HG03520 (cell line): ENCODE measurements around the gene RASGRF2.
A peak's percentile ranks its signal among the peaks of the same experiment; 100 is the strongest.

Experiments
- ATAC-seq: cut with Tn5 transposase; IDR thresholded peaks from one replicate; pipeline ENCODE4 v1.9.1; 2021; ENCODE audit warnings: mild to moderate bottlenecking, moderate library complexity; ENCODE audit not compliant: unreplicated experiment

RASGRF2 gene

GRCh38 chr5:81165493-81166119 lies 205.4 kb downstream of the RASGRF2 start:
- peak; percentile 47 for ATAC-seq

GRCh38 chr5:81166430-81166829 lies 206.3 kb downstream of the RASGRF2 start:
- no peak for ATAC-seq

GRCh38 chr5:81167078-81167477 lies 206.9 kb downstream of the RASGRF2 start:
- no peak for ATAC-seq

GRCh38 chr5:81167544-81167943 lies 207.4 kb downstream of the RASGRF2 start:
- ATAC-seq = no peak

GRCh38 chr5:81169924-81170323 lies 209.8 kb downstream of the RASGRF2 start:
- no peak for ATAC-seq

- no peak for ATAC-seq
Measured at GRCh38 chr5:81171769-81172168, 211.6 kb downstream of the RASGRF2 start.

- no peak for ATAC-seq
Measured at GRCh38 chr5:81172710-81173109, 212.5 kb downstream of the RASGRF2 start.

- ATAC-seq = no peak
Measured at GRCh38 chr5:81177061-81177460, 216.9 kb downstream of the RASGRF2 start.

GRCh38 chr5:81179959-81180358 lies 219.8 kb downstream of the RASGRF2 start:
- no peak for ATAC-seq

GRCh38 chr5:81180780-81181460 lies 220.8 kb downstream of the RASGRF2 start:
- no peak for ATAC-seq

- no peak for ATAC-seq
Measured at GRCh38 chr5:81181576-81182316, 221.6 kb downstream of the RASGRF2 start.

GRCh38 chr5:81182396-81183390 lies 222.5 kb downstream of the RASGRF2 start:
- ATAC-seq = no peak

GRCh38 chr5:81183811-81184748 lies 223.9 kb downstream of the RASGRF2 start:
- ATAC-seq = no peak

GRCh38 chr5:81184749-81185110 lies 224.6 kb downstream of the RASGRF2 start:
- ATAC-seq = no peak

- no peak for ATAC-seq
Measured at GRCh38 chr5:81187885-81188284, 227.7 kb downstream of the RASGRF2 start.

GRCh38 chr5:81188962-81189361 lies 228.8 kb downstream of the RASGRF2 start:
- ATAC-seq = no peak

GRCh38 chr5:81189875-81190498 lies 229.8 kb downstream of the RASGRF2 start:
- ATAC-seq = no peak

- no peak for ATAC-seq
Measured at GRCh38 chr5:81191726-81192372, 231.7 kb downstream of the RASGRF2 start.

GRCh38 chr5:81192373-81192750 lies 232.2 kb downstream of the RASGRF2 start:
- ATAC-seq = no peak
